Glutamatergic neuron (in vitro differentiated cells): ENCODE data around the gene AKAP1. TPM values are rescaled to one million over a fixed set of nuclear protein-coding genes. Genes with fewer than 3 reads are reported as not detected.

Experiments
- DNase-seq: peaks from one replicate; pipeline ENCODE4 v3.0.0; 2022
- H3K27ac Mint-ChIP-seq: one replicate; pipeline ENCODE4 v1.8.0; 2020; ENCODE audit warnings: mild to moderate bottlenecking, mixed read lengths, inconsistent platforms; ENCODE audit not compliant: unreplicated experiment
- H3K27me3 Mint-ChIP-seq: one replicate; pipeline ENCODE4 v1.8.0; 2020; ENCODE audit warnings: mild to moderate bottlenecking, moderate library complexity, mixed read lengths, inconsistent platforms; ENCODE audit not compliant: unreplicated experiment
- H3K36me3 Mint-ChIP-seq: one replicate; pipeline ENCODE4 v1.8.0; 2020; ENCODE audit warnings: mild to moderate bottlenecking, mixed read lengths, inconsistent platforms; ENCODE audit not compliant: unreplicated experiment
- H3K4me1 Mint-ChIP-seq: one replicate; pipeline ENCODE4 v1.8.0; 2020; ENCODE audit warnings: mild to moderate bottlenecking, low read depth, mixed read lengths, inconsistent platforms; ENCODE audit not compliant: unreplicated experiment
- H3K4me3 Mint-ChIP-seq: one replicate; pipeline ENCODE4 v1.8.0; 2020; ENCODE audit warnings: mild to moderate bottlenecking, mixed read lengths, inconsistent platforms; ENCODE audit not compliant: unreplicated experiment
- H3K9me3 Mint-ChIP-seq: one replicate; pipeline ENCODE4 v1.8.0; 2020; ENCODE audit warnings: mild to moderate bottlenecking, moderate library complexity, mixed read lengths, inconsistent platforms; ENCODE audit not compliant: unreplicated experiment
- CTCF ChIP-seq: fragments of 200-600 bp; sonication (generic); IDR thresholded peaks from one replicate; pipeline ENCODE4 v1.5.0; 2021; ENCODE audit not compliant: partially characterized antibody, unreplicated experiment
- total RNA-seq: library from RNA; stranded (reverse); fragmentation: NEBNext Ultra II Directional; extraction: Animal tissue kit (Norgen Biotek cat#: 25700); gene quantifications from one replicate; pipeline ENCODE4 v1.2.1, GENCODE V29; 2021; ENCODE audit not compliant: unreplicated experiment

The AKAP1 gene
- total RNA-seq, 1 donor from 2014 or later, result 35.6 TPM

GRCh38 chr17:57124053-57124452 lies 39.0 kb downstream of the AKAP1 start:
- no peak for DNase-seq
- peaks cover 1% of the 10 kb centered on the region for H3K36me3 Mint-ChIP-seq
- H3K4me1 Mint-ChIP-seq, result peaks cover 2% of the 10 kb centered on the region
- no peak overlapping the region for H3K4me3 Mint-ChIP-seq
- no peak for TF ChIP-seq CTCF
- peaks cover 1% of the 10 kb centered on the region for H3K27me3 Mint-ChIP-seq
- no peak overlapping the region for H3K27ac Mint-ChIP-seq
- H3K9me3 Mint-ChIP-seq, result no peaks in the 10 kb centered on the region

DNA sequence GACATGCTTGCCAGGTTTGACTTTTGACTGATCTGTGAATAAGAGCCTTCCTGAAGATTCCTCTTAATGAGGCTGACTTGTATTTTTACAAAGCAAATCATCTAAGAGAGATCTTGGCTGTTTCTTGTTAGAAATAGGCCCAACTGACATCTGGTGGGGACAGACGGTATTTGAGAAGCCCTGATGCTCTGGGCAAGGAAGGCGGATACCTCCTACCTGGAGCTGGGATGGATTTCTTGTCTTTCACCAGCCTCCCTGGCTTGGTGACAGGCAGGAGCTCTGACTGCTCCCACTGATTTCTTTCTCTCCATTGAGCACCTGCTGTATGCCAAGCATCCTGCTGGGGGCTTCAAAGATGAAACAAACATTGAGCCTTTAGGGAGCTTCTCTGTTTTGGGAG lies 40.4 kb downstream of the AKAP1 start:
- H3K4me3 Mint-ChIP-seq, result no peak overlapping the region
- no peak overlapping the region for H3K27ac Mint-ChIP-seq
- H3K4me1 Mint-ChIP-seq, result peaks cover 2% of the 10 kb centered on the region
- H3K9me3 Mint-ChIP-seq, result no peaks in the 10 kb centered on the region
- no peaks in the 10 kb centered on the region for H3K36me3 Mint-ChIP-seq
- H3K27me3 Mint-ChIP-seq, result peaks cover 1% of the 10 kb centered on the region
- no peak for TF ChIP-seq CTCF
- no peak for DNase-seq

DNA sequence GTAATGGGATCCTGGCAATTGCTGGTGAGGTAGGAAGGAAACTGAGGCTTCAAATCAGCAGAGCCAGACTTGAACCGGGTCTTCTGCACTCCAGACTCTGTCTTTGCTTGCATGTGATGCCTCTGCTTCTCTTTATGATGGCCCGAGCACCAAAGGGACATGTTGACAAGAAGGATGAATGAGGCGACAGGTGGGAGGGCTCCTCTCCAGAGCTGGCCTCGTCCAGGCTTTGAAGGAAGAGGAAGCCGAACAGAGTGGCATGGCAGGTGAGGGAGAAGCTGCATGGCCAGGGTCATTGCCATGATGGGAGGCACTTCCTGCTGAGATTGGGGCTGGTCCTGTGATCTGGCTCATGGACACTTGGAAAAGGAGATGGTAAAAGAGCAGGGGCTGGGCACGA lies 40.8 kb downstream of the AKAP1 start:
- H3K27ac Mint-ChIP-seq, result no peak overlapping the region
- peaks cover 1% of the 10 kb centered on the region for H3K27me3 Mint-ChIP-seq
- H3K4me3 Mint-ChIP-seq, result no peak overlapping the region
- DNase-seq, result no peak
- peaks cover 5% of the 10 kb centered on the region for H3K4me1 Mint-ChIP-seq
- no peaks in the 10 kb centered on the region for H3K9me3 Mint-ChIP-seq
- no peaks in the 10 kb centered on the region for H3K36me3 Mint-ChIP-seq
- TF ChIP-seq CTCF, result no peak

- Mint-ChIP-seq H3K9me3 (no peaks in the 10 kb centered on the region), H3K27ac (peak overlapping the region; percentile 1), H3K4me3 (no peak overlapping the region), H3K36me3 (no peaks in the 10 kb centered on the region), H3K27me3 (peaks cover 1% of the 10 kb centered on the region), H3K4me1 (peaks cover 22% of the 10 kb centered on the region)
- DNase-seq, result peak; percentile 86
- peak; percentile 91 for TF ChIP-seq CTCF
Observed at GRCh38 chr17:57130708-57131461, 45.8 kb downstream of the AKAP1 start.

GRCh38 chr17:57132663-57133062 lies 47.6 kb downstream of the AKAP1 start:
- Mint-ChIP-seq H3K27ac (no peak overlapping the region), H3K27me3 (no peaks in the 10 kb centered on the region), H3K4me1 (peaks cover 24% of the 10 kb centered on the region), H3K36me3 (no peaks in the 10 kb centered on the region), H3K4me3 (no peak overlapping the region), H3K9me3 (no peaks in the 10 kb centered on the region)
- no peak for TF ChIP-seq CTCF
- no peak for DNase-seq
